Gastrocnemius medialis (tissue), 4 donors: ENCODE results near the gene INTS13.

ENCODE experiments used
- CTCF ChIP-seq, 5 experiments: fragments of 450-650 bp in 3 of 5; fragments of 200-600 bp in 2 of 5; sonication (generic) in 2 of 5; IDR thresholded peaks in 4 of 5; conservative IDR thresholded peaks in 1 of 5; 1 replicate in 4 of 5; 2 replicates in 1 of 5; pipeline ENCODE4 v1.5.1; 2016 to 2019; ENCODE audit warnings: antibody characterized with exemption in 5 of 5, mild to moderate bottlenecking in 3 of 5, moderate library complexity in 3 of 5
- POLR2A ChIP-seq, 2 donors: fragments of 450-650 bp; IDR thresholded peaks; one replicate each; pipeline ENCODE4 v1.6.1; 2017; ENCODE audit warnings: antibody characterized with exemption in 2 of 2, mild to moderate bottlenecking in 2 of 2, moderate library complexity in 2 of 2

GRCh38 chr12:26971963-26972362 lies 34.2 kb upstream of the INTS13 start:
- TF ChIP-seq CTCF (IDR thresholded peaks at IDR 0.05 in 4 of 5, conservative IDR thresholded peaks at IDR 0.05 in 1 of 5) (no peak), POLR2A (IDR thresholded peaks at IDR 0.05) (no peak)
